ENCODE measurements around the gene PDE4B. TPM values are rescaled to one million over a fixed set of nuclear protein-coding genes. Genes with fewer than 3 reads are reported as not detected.

The PDE4B gene
- total and polyA plus RNA-seq, 3 experiments from 2014 or later = 29.7 to 34.5 (median 31.4) TPM

- CTCF ChIA-PET = interaction anchor here (6.2 kb wide), 1 partner anchor 15 kb away, joined by 21 read pairs; no protein-coding TSS in a partner anchor
- H3K9me3 ChIP-seq (ENCODE audit: low read length) = no peaks in the 10 kb centered on the region
- no peaks in the 10 kb centered on the region for H3K36me3 ChIP-seq (ENCODE audit: insufficient read depth, low read length)
- Mint-ChIP-seq H3K4me3 (no peak overlapping the region), H3K27me3 (peaks cover 0 to 25% of the 10 kb centered on the region in 2 donors), H3K4me1 (no peaks in the 10 kb centered on the region), H3K27ac (no peak overlapping the region), H3K9me3 (no peaks in the 10 kb centered on the region), H3K36me3 (no peaks in the 10 kb centered on the region)
- no peaks in the 10 kb centered on the region for H3K27me3 ChIP-seq (ENCODE audit: insufficient read depth, low read length, poor library complexity, severe bottlenecking)
- H3K4me1 ChIP-seq (ENCODE audit: insufficient read depth, low read length) = no peaks in the 10 kb centered on the region
- no peak for DNase-seq
- no peak overlapping the region for H3K27ac ChIP-seq (ENCODE audit: low read depth, low read length)
- POLR2A ChIA-PET = no interaction called here
- H3K4me3 ChIP-seq (ENCODE audit: low read length) = no peak overlapping the region
These were observed 434.3 kb downstream of the PDE4B start for GRCh38 chr1:66226985-66227384.

- Mint-ChIP-seq H3K4me1 (no peaks in the 10 kb centered on the region), H3K9me3 (no peaks in the 10 kb centered on the region), H3K4me3 (no peak overlapping the region), H3K27ac (no peak overlapping the region), H3K27me3 (peaks cover 0 to 30% of the 10 kb centered on the region in 2 donors), H3K36me3 (no peaks in the 10 kb centered on the region)
- no peak for DNase-seq
- POLR2A ChIA-PET = no interaction called here
- H3K36me3 ChIP-seq (ENCODE audit: insufficient read depth, low read length) = no peaks in the 10 kb centered on the region
- H3K4me1 ChIP-seq (ENCODE audit: insufficient read depth, low read length) = no peaks in the 10 kb centered on the region
- CTCF ChIA-PET = interaction anchor here (6.2 kb wide), 1 partner anchor 14 kb away, joined by 21 read pairs; no protein-coding TSS in a partner anchor
- no peaks in the 10 kb centered on the region for H3K9me3 ChIP-seq (ENCODE audit: low read length)
- H3K4me3 ChIP-seq (ENCODE audit: low read length) = no peak overlapping the region
- H3K27me3 ChIP-seq (ENCODE audit: insufficient read depth, low read length, poor library complexity, severe bottlenecking) = no peaks in the 10 kb centered on the region
- no peak overlapping the region for H3K27ac ChIP-seq (ENCODE audit: low read depth, low read length)
These were observed 435.3 kb downstream of the PDE4B start for GRCh38 chr1:66227966-66228365.

- Mint-ChIP-seq H3K36me3 (no peaks in the 10 kb centered on the region), H3K4me3 (no peak overlapping the region), H3K9me3 (no peaks in the 10 kb centered on the region), H3K27me3 (peaks cover 3 to 30% of the 10 kb centered on the region in 2 donors), H3K27ac (no peak overlapping the region), H3K4me1 (no peaks in the 10 kb centered on the region)
- DNase-seq = no peak
- no peaks in the 10 kb centered on the region for H3K27me3 ChIP-seq (ENCODE audit: insufficient read depth, low read length, poor library complexity, severe bottlenecking)
- H3K4me1 ChIP-seq (ENCODE audit: insufficient read depth, low read length) = no peaks in the 10 kb centered on the region
- no peaks in the 10 kb centered on the region for H3K9me3 ChIP-seq (ENCODE audit: low read length)
- CTCF ChIA-PET = interaction anchor here (1.6 kb wide), 1 partner anchor 11 kb away, joined by 5 read pairs; no protein-coding TSS in a partner anchor
- no peak overlapping the region for H3K27ac ChIP-seq (ENCODE audit: low read depth, low read length)
- no peaks in the 10 kb centered on the region for H3K36me3 ChIP-seq (ENCODE audit: insufficient read depth, low read length)
- no peak overlapping the region for H3K4me3 ChIP-seq (ENCODE audit: low read length)
- POLR2A ChIA-PET = no interaction called here
These were observed 438.5 kb downstream of the PDE4B start for GRCh38 chr1:66231217-66231616.

GRCh38 chr1:66231681-66232463 lies 439.2 kb downstream of the PDE4B start:
- Histone ChIP-seq H3K27ac (ENCODE audit: low read depth, low read length) (no peak overlapping the region), H3K4me3 (ENCODE audit: low read length) (no peak overlapping the region), H3K9me3 (ENCODE audit: low read length) (no peaks in the 10 kb centered on the region), H3K36me3 (ENCODE audit: insufficient read depth, low read length) (no peaks in the 10 kb centered on the region), H3K4me1 (ENCODE audit: insufficient read depth, low read length) (no peaks in the 10 kb centered on the region), H3K27me3 (ENCODE audit: insufficient read depth, low read length, poor library complexity, severe bottlenecking) (no peaks in the 10 kb centered on the region)
- ChIA-PET POLR2A (no interaction called here), CTCF (interaction anchor here (1.6 kb wide), 1 partner anchor 11 kb away, joined by 5 read pairs; no protein-coding TSS in a partner anchor)
- Mint-ChIP-seq H3K4me1 (no peaks in the 10 kb centered on the region), H3K36me3 (no peaks in the 10 kb centered on the region), H3K4me3 (no peak overlapping the region), H3K27me3 (peaks cover 7 to 36% of the 10 kb centered on the region in 2 donors), H3K9me3 (no peaks in the 10 kb centered on the region), H3K27ac (no peak overlapping the region)
- DNase-seq = no peak

- ChIA-PET POLR2A (no interaction called here), CTCF (interaction anchor here (1.9 kb wide), 1 partner anchor 209 kb away, joined by 6 read pairs; no protein-coding TSS in a partner anchor)
- H3K36me3 Mint-ChIP-seq = no peaks in the 10 kb centered on the region
These were observed 444.3 kb downstream of the PDE4B start for GRCh38 chr1:66237042-66237441.

GRCh38 chr1:66237722-66238479 lies 445.2 kb downstream of the PDE4B start:
- no peak overlapping the region for H3K4me3 Mint-ChIP-seq
- no peaks in the 10 kb centered on the region for H3K4me1 ChIP-seq (ENCODE audit: insufficient read depth, low read length)
- H3K27ac ChIP-seq (ENCODE audit: low read depth, low read length) = no peak overlapping the region
- no peak overlapping the region for H3K27ac Mint-ChIP-seq
- POLR2A ChIA-PET = no interaction called here
- no peaks in the 10 kb centered on the region for H3K4me1 Mint-ChIP-seq
- no peaks in the 10 kb centered on the region for H3K9me3 ChIP-seq (ENCODE audit: low read length)
- H3K27me3 Mint-ChIP-seq = peaks cover 13 to 43% of the 10 kb centered on the region in 2 donors
- no peak overlapping the region for H3K4me3 ChIP-seq (ENCODE audit: low read length)
- no peaks in the 10 kb centered on the region for H3K36me3 Mint-ChIP-seq
- DNase-seq = no peak
- no peaks in the 10 kb centered on the region for H3K36me3 ChIP-seq (ENCODE audit: insufficient read depth, low read length)
- no peaks in the 10 kb centered on the region for H3K9me3 Mint-ChIP-seq
- CTCF ChIA-PET = interaction anchor here (1.9 kb wide), 1 partner anchor 208 kb away, joined by 6 read pairs; no protein-coding TSS in a partner anchor
- H3K27me3 ChIP-seq (ENCODE audit: insufficient read depth, low read length, poor library complexity, severe bottlenecking) = no peaks in the 10 kb centered on the region

More at GRCh38 chr1:66237042-66237441, 444.3 kb downstream of the PDE4B start:
- Histone ChIP-seq H3K4me3 (ENCODE audit: low read length) (no peak overlapping the region), H3K4me1 (ENCODE audit: insufficient read depth, low read length) (no peaks in the 10 kb centered on the region), H3K27ac (ENCODE audit: low read depth, low read length) (no peak overlapping the region), H3K9me3 (ENCODE audit: low read length) (no peaks in the 10 kb centered on the region), H3K27me3 (ENCODE audit: insufficient read depth, low read length, poor library complexity, severe bottlenecking) (no peaks in the 10 kb centered on the region), H3K36me3 (ENCODE audit: insufficient read depth, low read length) (no peaks in the 10 kb centered on the region)
- H3K4me1 Mint-ChIP-seq = no peaks in the 10 kb centered on the region
- H3K9me3 Mint-ChIP-seq = no peaks in the 10 kb centered on the region
- H3K27me3 Mint-ChIP-seq = peaks cover 13 to 49% of the 10 kb centered on the region in 2 donors
- H3K4me3 Mint-ChIP-seq = no peak overlapping the region
- no peak overlapping the region for H3K27ac Mint-ChIP-seq
- DNase-seq = no peak

- POLR2A ChIA-PET = no interaction called here
- no peaks in the 10 kb centered on the region for H3K36me3 ChIP-seq (ENCODE audit: insufficient read depth, low read length)
- peaks cover 8% of the 10 kb centered on the region for H3K4me1 ChIP-seq (ENCODE audit: insufficient read depth, low read length)
- peaks cover 0 to under 1% (median 0%) of the 10 kb centered on the region in 3 donors for H3K4me1 Mint-ChIP-seq
- no peaks in the 10 kb centered on the region for H3K9me3 Mint-ChIP-seq
- H3K27me3 ChIP-seq (ENCODE audit: insufficient read depth, low read length, poor library complexity, severe bottlenecking) = no peaks in the 10 kb centered on the region
- no peak overlapping the region for H3K27ac Mint-ChIP-seq
- no peak overlapping the region for H3K4me3 Mint-ChIP-seq
- no peak for DNase-seq
- H3K9me3 ChIP-seq (ENCODE audit: low read length) = no peaks in the 10 kb centered on the region
- H3K27ac ChIP-seq (ENCODE audit: low read depth, low read length) = no peak overlapping the region
- no peaks in the 10 kb centered on the region for H3K36me3 Mint-ChIP-seq
- peaks cover 13 to 33% of the 10 kb centered on the region in 2 donors for H3K27me3 Mint-ChIP-seq
- H3K4me3 ChIP-seq (ENCODE audit: low read length) = no peak overlapping the region
- CTCF ChIA-PET = interaction anchor here (4.5 to 19.3 kb wide), 2 partner anchors 12 to 205 kb away, joined by 31 to 272 read pairs; no protein-coding TSS in a partner anchor
These were observed 447.1 kb downstream of the PDE4B start for GRCh38 chr1:66239834-66240233.

Data from CD8-positive, alpha-beta memory T cell (primary cell).